Right forelimb (tissue), 1 donor: ENCODE results near the gene ZNF266.
A peak's percentile ranks its signal among the peaks of the same experiment; 100 is the strongest.

ENCODE experiments used
- DNase-seq: peaks from one replicate; pipeline ENCODE4 v3.0.0-alpha.2; 2018

ZNF266 gene

DNA sequence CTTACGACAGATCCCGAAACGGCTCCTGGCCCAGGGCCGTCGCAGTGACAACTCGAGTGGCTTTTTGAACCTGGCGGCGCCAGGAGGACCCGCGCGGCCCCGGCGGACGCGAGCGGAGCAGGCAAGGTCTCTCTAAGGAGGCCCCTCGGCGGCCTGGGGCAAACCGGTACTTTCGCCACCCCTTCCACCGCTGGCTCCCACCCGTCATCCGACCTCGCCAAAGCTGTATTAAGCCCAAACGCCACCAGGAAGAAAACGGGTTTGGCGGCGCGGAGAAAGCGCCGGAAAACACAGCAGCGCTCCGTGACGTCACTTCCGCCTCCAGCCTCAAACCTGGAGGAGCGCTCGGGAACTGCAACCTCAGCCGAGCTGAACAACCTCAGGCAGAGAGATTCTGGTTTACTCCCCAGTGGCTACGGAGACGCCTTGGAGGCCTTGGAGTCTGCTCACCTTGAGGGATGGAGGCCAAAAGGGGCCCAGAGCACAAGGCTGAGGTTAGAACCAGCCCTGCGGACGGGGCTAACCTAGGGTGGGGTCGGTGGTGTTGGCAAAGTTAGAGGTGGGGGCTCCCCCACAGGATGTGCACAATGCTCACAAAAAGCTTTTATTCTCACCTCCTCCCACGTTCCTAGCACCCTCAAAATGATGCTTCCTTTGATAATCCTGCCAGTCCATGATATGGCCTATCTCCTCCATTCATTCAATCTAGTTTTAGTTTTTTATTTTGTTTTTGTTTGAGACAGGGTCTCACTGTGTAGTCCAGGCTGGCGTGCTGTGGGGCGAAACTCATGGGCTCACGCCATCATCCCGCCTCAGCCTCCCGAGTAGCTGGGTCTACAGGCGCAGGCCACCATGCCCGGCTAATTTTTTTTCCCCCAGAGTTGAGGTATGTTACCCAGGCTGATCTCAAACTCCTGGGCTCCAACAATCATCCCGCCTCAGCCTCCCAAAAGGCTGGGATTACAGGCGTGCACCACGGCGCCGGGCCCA, at the start of gene ZNF266:
Gene ZNF266 (minus strand): TSS at position 295 of the 990 bp plus-strand sequence. CDS start 15,484 bp downstream, outside the sequence.
- peak; percentile 93 for DNase-seq

DNA sequence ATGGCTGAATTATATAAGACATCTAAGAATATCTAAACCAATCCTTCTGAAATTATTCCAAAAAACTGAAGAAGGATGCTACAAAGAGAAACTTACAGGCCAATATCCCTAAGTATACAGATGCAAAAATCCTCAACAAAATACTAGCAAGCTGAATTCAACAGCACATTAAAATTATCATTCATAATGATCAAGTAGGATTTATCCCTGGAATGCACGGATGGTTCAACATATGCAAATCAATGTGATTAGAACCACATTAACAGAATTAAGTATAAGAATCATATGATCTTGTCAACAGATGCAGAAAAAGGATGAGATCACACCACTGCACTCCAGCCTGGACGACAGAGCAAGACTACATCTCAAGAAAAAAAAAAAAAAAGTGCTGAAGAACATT, 49.8 kb upstream of the ZNF266 start:
- no peak for DNase-seq

DNA sequence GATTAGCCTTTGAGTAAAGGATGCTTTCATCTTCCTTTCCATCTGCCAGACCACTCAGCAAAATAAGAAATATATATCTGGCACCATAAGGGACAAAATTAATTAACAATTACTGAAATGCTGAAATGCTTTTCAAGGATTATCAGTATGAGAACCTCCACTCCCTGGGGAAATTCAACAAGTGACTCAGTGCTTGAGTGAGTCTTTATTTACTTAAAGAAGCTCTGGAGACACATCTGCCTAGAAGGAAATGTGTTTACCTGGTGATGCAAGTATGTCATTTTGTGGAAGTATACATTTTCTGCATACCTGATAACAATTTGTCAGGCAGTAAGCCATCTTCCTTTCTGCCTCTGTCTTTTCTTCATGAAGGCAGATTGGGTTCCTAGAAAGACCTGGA, 39.6 kb upstream of the ZNF266 start:
- no peak for DNase-seq

- DNase-seq, result no peak
These were observed 31.8 kb upstream of the ZNF266 start for GRCh38 chr19:9467161-9467560.

GRCh38 chr19:9461938-9462337, 26.6 kb upstream of the ZNF266 start:
- DNase-seq, result no peak

- DNase-seq, result no peak
These were observed 20.8 kb upstream of the ZNF266 start for GRCh38 chr19:9456018-9456689.

DNA sequence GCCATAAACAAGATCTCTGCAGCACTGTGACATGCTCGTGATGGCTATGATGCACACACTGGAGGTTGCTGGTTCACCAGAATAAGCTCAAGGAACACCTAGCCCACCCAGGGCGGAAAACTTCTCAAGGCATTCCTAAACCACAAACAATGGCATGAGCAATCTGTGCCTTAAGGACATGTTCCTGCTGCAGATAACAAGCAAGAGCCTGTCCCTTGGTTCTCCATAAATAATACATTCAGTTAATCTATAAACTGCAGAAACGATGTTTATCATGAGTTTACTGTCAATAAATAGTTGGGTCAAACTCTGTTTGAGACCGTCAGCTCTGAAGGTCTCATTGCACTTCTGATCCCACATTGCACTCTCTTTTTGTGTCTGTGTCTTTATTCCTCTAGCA, 18.6 kb upstream of the ZNF266 start:
- DNase-seq, result no peak

GRCh38 chr19:9445037-9445436, 9.7 kb upstream of the ZNF266 start:
- no peak for DNase-seq

- DNase-seq, result no peak
These were observed 985 bp upstream of the ZNF266 start for GRCh38 chr19:9436358-9436757.

DNA sequence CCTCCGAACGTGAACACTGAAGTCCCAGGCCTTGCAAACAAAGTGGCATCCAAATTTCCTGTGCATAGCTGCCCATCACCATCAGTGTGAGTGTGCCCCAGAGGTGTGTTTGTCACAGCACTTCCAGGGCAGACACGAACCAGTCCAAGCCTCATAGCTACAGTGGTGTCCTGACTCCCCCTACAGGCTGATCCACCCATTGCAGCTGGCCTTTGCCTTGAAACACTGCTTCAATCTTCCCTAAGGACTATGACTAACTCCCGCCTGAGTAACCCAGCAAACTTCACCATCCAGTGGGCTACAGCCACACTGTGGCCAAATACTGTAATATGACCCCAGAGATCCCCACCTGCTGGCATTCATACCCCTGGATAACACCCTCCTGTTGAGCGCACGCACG, 3.9 kb downstream of the ZNF266 start:
- DNase-seq, result no peak

DNA sequence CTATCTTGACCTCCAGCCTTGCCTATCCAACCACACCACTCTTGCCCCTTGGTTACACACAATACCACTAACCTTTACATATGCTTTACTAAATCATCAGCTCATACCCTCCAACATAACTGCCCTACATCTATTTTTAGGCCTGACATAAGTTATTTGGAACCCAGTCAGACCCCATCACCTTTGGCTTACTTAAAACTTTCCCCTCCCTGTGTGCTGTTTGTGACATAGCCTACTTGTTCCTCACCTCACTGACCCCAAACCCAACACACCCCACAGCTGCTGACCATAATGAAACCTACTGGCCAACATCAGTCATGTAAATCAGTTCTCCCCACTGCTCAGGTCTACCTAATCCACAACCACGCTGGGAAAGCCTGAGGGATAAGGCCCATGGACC, 4.9 kb downstream of the ZNF266 start:
- no peak for DNase-seq

DNA sequence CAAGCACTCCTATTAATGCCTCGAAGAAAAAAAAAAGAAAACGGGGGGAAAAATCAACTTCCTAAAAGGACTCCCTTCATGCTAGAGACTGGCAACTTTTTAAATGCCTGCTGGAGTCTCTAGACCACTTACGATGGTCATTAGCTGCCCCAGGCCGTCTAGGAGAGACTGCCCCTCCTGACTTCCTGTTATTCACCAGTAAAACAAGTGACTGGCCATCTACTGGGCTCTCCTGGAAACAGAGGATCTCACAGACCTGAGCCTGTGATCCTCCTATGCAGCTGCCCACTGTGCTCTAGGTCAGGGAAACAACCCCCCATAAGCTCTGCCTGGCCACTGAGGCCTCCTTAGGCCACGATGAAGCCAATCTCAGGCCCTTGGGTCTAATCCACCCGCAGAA, 7.4 kb downstream of the ZNF266 start:
- DNase-seq, result no peak

DNA sequence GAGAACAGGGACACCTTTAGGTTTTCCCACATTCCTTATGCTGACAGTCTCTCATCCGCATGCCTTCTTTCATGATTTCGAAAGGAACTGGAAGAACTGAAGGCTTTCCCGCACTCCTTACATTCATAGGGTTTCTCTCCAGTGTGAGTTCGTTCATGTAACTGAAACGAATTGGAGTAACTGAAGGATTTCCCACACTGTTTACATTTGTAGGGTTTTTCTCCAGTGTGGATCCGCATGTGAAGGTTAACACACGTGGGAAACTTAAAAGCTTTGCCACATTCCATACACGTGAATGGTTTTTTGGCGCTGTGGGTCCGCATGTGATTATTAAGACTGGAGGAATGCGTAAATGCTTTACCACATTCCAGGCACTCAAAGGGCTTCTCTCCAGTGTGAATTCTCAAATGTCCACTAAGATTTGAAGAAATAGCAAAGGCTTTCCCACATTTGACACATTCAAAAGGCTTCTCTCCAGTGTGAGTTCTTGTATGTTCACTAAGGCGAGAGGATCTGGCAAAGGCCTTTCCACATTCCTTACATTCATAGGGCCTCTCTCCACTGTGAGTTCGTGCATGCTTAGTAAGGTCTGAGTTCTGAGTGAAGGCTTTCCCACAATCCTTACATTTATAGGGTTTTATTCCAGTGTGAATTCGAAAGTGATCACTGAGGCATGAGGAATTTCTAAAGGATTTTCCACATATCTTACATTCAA, 22.0 kb downstream of the ZNF266 start:
- no peak for DNase-seq

DNA sequence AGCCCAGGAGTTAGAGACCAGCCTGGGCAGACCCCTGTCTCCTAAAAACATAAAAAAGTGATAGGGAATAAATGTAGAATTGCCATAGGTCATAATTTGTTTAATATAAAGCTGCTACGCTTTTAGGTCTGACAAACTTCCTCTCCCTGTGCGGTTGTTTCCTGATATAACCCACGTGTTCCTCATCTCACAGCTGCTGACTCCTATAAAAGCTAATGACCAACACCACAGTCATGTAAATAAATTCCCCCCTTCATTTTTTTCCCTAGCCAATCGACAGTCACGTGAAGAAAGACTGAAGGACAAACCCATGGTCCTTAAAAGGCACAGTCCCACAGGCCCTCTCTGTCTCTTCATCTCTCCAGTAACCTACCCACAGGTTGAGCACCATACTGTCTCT, 27.5 kb downstream of the ZNF266 start:
- no peak for DNase-seq

DNA sequence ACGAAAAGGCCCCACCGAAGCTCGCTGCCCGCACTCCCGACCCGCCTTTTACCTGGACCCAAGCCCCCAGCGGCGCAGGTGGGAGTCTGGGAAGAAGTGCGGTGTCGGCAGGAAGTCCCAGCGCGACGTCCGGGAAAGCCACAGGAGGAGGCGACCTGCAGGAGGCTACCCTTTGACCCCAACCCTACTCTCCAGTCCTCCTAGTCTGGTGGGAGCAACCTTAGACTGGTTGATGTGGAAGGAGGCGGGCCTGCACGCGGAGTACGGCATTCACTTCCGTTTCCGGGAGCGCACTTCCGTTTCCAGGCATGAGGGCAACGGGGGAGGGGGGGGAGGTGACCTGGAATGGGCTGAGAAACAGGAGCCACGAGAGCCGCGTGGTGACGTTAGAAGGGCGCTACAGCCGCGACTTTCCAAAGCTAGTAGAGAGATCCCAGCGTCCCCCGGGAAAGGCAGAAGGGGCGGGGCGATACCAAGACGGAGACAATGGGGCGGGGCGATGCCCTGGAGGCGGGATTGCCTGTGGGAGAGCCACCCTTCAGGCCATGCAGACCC, 28.5 kb downstream of the ZNF266 start:
- DNase-seq, result peak; percentile 83

GRCh38 chr19:9381361-9381785, 54.0 kb downstream of the ZNF266 start:
- no peak for DNase-seq

- DNase-seq, result no peak
These were observed 64.4 kb downstream of the ZNF266 start for GRCh38 chr19:9370738-9371619.

DNA sequence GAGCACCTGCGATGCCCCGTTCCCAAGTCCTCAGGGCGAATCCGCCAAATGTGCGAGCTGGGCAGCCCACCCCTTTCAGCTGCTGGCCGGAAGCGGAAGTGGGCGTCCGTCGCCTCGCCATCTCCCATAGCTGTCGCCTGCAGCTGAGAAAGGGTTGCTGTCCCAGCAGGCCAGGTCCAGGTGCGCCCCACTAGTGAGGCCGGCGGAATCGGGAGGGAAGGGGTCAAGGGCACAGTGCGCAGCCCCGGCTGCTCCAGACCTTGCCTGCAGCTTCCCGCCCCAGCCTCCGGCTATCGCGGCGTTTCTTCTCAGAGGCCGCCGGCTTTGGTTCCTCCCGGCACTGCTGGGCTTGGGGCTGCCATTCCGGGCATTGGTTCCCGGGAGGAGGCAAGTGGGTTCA, 72.5 kb downstream of the ZNF266 start, which contains the start of gene ZNF177:
Gene ZNF177 (plus strand): TSS at position 109 of the 400 bp plus-strand sequence. CDS start 15,299 bp downstream, outside the sequence.
- DNase-seq, result peak; percentile 69
